Body of pancreas (tissue), 4 donors: ENCODE data around the gene OTUD7B. TPM values are rescaled to one million over a fixed set of nuclear protein-coding genes. Genes with fewer than 3 reads are reported as not detected.

Experiments
- ATAC-seq: fragments of 150-250 bp; one replicate; pipeline ENCODE4 v1.9.1; 2016
- DNase-seq, 4 donors: peaks; one replicate each; pipeline ENCODE4 v3.0.0-alpha.2; 2019
- H3K27ac ChIP-seq, 4 donors: fragments of 200-600 bp; sonication (generic); 1 replicate in 3 of 4; 2 replicates in 1 of 4; pipeline versions ENCODE4 v1.5.1 to v1.6.1; 2016 to 2019; ENCODE audit warnings: mild to moderate bottlenecking in 1 of 4, mixed read lengths in 1 of 4, moderate library complexity in 1 of 4
- H3K27me3 ChIP-seq, 2 donors: fragments of 200-600 bp; sonication (generic); one replicate each; pipeline ENCODE4 v1.6.0; 2016; ENCODE audit warnings: mild to moderate bottlenecking in 1 of 2
- H3K36me3 ChIP-seq, 2 donors: fragments of 200-600 bp; sonication (generic); replicated peaks in 1 of 2; 2 replicates each; pipeline ENCODE4 v1.5.1; 2016; ENCODE audit warnings: low read depth in 2 of 2; ENCODE audit not compliant: insufficient read depth in 1 of 2
- H3K4me1 ChIP-seq: fragments of 200-600 bp; sonication (generic); one replicate; pipeline ENCODE4 v1.6.0; 2016
- H3K4me3 ChIP-seq, 2 donors: fragments of 200-600 bp; sonication (generic); 1 replicate in 1 of 2; 2 replicates in 1 of 2; pipeline ENCODE4 v1.5.1; 2016 to 2019
- H3K9me3 ChIP-seq, 3 donors: fragments of 200-600 bp; sonication (generic); 1 replicate in 2 of 3; 2 replicates in 1 of 3; pipeline ENCODE4 v1.5.1; 2016
- POLR2A ChIP-seq, 3 donors: fragments of 450-650 bp; IDR thresholded peaks; one replicate each; pipeline ENCODE4 v1.6.1; 2016; ENCODE audit warnings: antibody characterized with exemption in 3 of 3, mild to moderate bottlenecking in 2 of 3
- WGBS, 2 donors: methylation state at CpG; one replicate each; pipeline ENCODE4 v1.1.5; 2017; 5-methylcytosine and 5-hydroxymethylcytosine counted together
- intact Hi-C: fragments of 100-400 bp; cut with DNase I; formaldehyde crosslinking; loops from one replicate; pipeline ENCODE4 v1.15.1; 2023
- total RNA-seq, 2 donors: library from RNA; depleted of rRNA; stranded (reverse); fragments of >200 nt; gene quantifications; one replicate each; pipeline ENCODE4 v1.1.0, GENCODE V29; 2016
- TF ChIP-seq, protein P1 (sequence below), 7 experiments: fragments of 450-650 bp in 4 of 7; fragments of 200-600 bp in 3 of 7; sonication (generic) in 3 of 7; IDR thresholded peaks; one replicate each; pipeline ENCODE4 v1.5.1; 2016 to 2019; ENCODE audit warnings: antibody characterized with exemption in 7 of 7

The OTUD7B gene
- total RNA-seq, 2 donors from 2014 or later, result 8.6 to 13.2 TPM

DNA sequence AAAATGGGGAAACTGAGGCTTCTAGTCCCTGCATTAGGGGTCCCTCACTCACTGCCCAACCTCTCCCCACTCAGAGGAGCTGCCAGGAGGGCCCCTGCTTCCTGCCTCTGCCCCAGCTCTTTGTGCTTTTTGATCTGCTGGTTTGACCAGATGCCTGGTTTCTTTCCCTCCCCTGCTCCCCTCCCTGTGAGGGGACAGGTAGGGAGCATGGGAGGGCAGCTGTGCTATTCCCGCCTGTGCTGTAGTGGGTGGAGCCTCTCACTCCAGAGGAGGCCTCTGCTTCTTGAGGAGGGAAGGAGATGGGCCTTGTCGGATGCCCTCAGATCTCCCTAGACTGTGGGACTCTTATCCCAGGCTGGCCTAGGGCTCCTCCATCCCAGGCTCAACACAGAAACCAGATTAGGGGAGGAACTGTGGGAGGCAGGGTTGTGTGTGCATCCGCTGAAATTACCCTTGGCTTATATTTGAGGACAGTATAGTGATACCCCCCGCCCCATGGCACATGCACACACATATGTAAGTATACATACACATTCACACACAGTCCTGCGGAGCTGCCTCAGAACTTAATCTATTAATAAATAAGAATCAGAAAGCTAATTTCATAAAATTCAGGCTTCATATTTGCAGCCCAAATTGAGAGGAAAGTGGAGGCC lies 106.6 kb downstream of the OTUD7B start:
- no peaks in the 10 kb centered on the region for H3K36me3 ChIP-seq
- H3K9me3 ChIP-seq, result no peaks in the 10 kb centered on the region
- peaks cover 9% of the 10 kb centered on the region for H3K4me1 ChIP-seq
- intact Hi-C loops, result no loop called here
- 62 to 74% methylated on average over 5 of the region's 5 CpGs for WGBS, 2 donors
- no peaks in the 10 kb centered on the region for H3K27me3 ChIP-seq
- TF ChIP-seq POLR2A (IDR thresholded peaks at IDR 0.05), result no peak
- TF ChIP-seq, protein P1, sequence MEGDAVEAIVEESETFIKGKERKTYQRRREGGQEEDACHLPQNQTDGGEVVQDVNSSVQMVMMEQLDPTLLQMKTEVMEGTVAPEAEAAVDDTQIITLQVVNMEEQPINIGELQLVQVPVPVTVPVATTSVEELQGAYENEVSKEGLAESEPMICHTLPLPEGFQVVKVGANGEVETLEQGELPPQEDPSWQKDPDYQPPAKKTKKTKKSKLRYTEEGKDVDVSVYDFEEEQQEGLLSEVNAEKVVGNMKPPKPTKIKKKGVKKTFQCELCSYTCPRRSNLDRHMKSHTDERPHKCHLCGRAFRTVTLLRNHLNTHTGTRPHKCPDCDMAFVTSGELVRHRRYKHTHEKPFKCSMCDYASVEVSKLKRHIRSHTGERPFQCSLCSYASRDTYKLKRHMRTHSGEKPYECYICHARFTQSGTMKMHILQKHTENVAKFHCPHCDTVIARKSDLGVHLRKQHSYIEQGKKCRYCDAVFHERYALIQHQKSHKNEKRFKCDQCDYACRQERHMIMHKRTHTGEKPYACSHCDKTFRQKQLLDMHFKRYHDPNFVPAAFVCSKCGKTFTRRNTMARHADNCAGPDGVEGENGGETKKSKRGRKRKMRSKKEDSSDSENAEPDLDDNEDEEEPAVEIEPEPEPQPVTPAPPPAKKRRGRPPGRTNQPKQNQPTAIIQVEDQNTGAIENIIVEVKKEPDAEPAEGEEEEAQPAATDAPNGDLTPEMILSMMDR (IDR thresholded peaks at IDR 0.05), result no peak
- DNase-seq, result peak in 1 of 4 donors; percentile 12
- no peak overlapping the region for H3K4me3 ChIP-seq
- H3K27ac ChIP-seq, result no peak overlapping the region
- no peak for ATAC-seq

DNA sequence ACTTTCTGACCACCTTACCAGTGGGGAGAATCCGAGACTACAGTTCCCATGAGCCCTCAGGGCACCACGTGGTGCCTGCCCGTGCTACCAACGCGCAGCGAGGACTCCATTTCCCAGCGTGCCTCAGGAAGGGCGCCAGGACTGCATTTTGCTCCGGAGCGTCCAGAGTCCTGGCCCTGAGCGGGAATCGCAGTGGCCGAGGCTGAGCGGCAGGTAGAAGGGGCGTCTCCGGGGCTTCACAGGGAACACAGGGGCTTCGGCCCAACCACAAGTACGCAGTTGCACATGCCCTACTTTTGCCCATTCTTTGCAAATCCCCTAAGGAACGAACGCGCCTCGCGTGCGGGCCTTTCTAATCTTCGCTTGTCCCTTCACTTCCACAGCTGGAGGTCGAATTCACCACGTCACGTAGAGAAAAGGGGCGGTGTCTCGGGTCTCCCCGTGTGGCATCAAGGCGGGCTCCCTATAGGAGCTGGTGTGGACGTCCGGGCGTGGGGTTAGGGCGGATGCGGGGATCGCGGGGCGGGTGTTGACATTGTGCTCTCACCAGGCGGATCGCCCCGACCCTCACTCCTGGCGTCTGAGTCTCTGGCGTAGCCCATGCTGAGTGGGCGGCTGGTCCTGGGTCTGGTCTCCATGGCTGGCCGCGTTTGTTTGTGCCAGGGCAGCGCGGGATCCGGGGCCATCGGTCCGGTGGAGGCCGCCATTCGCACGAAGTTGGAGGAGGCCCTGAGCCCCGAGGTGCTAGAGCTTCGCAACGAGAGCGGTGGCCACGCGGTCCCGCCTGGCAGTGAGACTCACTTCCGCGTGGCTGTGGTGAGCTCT lies 110.9 kb downstream of the OTUD7B start, which contains the start of gene BOLA1:
Gene BOLA1, plus strand, starts transcription at position 109 of the 825 bp plus-strand sequence. Its CDS starts 492 bp downstream, at position 601.
- no peaks in the 10 kb centered on the region for H3K27me3 ChIP-seq
- TF ChIP-seq, protein P1 (IDR thresholded peaks at IDR 0.05), result peak in 1 of 7 experiments; percentile 7
- peak; percentile 80 to 94 (median 93) for TF ChIP-seq POLR2A (IDR thresholded peaks at IDR 0.05)
- peak; percentile 92 to 95 (median 94) for DNase-seq
- H3K4me1 ChIP-seq, result peaks cover 9% of the 10 kb centered on the region
- peak within 1 kb of the TSS; percentile 19 to 32 for H3K4me3 ChIP-seq
- no peaks in the 10 kb centered on the region for H3K36me3 ChIP-seq
- intact Hi-C loops, result no loop called here
- ATAC-seq, result peak; percentile 99
- 0 to 8% methylated on average over 1 to 65 of the region's 65 CpGs for WGBS, 2 donors
- H3K27ac ChIP-seq, result peak within 1 kb of the TSS; percentile 73 to 91 (median 80)
- H3K9me3 ChIP-seq, result no peaks in the 10 kb centered on the region

- Histone ChIP-seq H3K9me3 (no peaks in the 10 kb centered on the region), H3K4me3 (no peak overlapping the region), H3K36me3 (no peaks in the 10 kb centered on the region), H3K27me3 (no peaks in the 10 kb centered on the region), H3K4me1 (peaks cover 9% of the 10 kb centered on the region), H3K27ac (no peak overlapping the region)
- TF ChIP-seq, protein P1 (IDR thresholded peaks at IDR 0.05), result no peak
- no peak for TF ChIP-seq POLR2A (IDR thresholded peaks at IDR 0.05)
- WGBS, 2 donors, result 89 to 92% methylated on average over 4 of the region's 4 CpGs
- ATAC-seq (no peak), DNase-seq (no peak)
- intact Hi-C loops, result no loop called here
Observed at GRCh38 chr1:149896575-149896974, 114.0 kb downstream of the OTUD7B start.

- no peaks in the 10 kb centered on the region for H3K27me3 ChIP-seq
Observed at GRCh38 chr1:149888999-149889289, 121.6 kb downstream of the OTUD7B start.

More at GRCh38 chr1:149888999-149889289, 121.6 kb downstream of the OTUD7B start:
- ATAC-seq (no peak), DNase-seq (peak; percentile 45 to 51 (median 48))
- no peaks in the 10 kb centered on the region for H3K36me3 ChIP-seq
- no peaks in the 10 kb centered on the region for H3K9me3 ChIP-seq
- TF ChIP-seq, protein P1 (IDR thresholded peaks at IDR 0.05), result no peak
- no peak for TF ChIP-seq POLR2A (IDR thresholded peaks at IDR 0.05)
- peak overlapping the region; percentile 1 to 28 for H3K4me3 ChIP-seq
- intact Hi-C loops, result no loop called here
- 16 to 19% methylated on average over 6 of the region's 6 CpGs for WGBS, 2 donors
- H3K4me1 ChIP-seq, result peaks cover 27% of the 10 kb centered on the region
- peak overlapping the region; percentile 98 to 100 (median 100) for H3K27ac ChIP-seq
